Pulmonary artery endothelial cell (primary cell): ENCODE results near the gene ENPP1. TPM values are rescaled to one million over a fixed set of nuclear protein-coding genes. Genes with fewer than 3 reads are reported as not detected.

ENCODE experiments used
- DNase-seq: peaks from one replicate; pipeline ENCODE4 v3.0.0-alpha.2; 2011; ENCODE audit warnings: low read depth, low spot score
- total RNA-seq: library from RNA; depleted of rRNA; stranded (reverse); fragments of >200 nt; gene quantifications from 2 replicates; pipeline ENCODE4 v1.2.3, GENCODE V29; 2014

The ENPP1 gene
- total RNA-seq, 1 donor from 2014 or later: 2.5 TPM

DNA sequence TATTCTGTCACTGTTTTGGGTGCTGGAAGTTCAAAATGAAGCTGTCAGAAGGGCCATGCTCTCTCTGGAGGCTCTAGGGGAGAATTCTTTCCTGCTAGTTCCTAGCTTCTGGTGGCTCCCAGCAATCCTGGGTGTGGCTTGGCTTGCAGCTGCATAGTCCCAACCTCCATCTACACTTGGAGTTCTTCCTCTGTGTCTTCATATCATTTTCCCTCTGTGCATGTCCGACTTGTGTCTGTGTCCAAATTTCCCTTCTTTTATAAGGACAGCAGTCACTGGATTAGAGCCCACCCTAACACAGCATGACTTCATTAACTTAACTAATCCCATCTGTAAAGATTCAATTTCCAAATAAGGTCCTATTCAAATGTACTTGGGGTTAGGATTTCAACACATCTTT lies 23.3 kb upstream of the ENPP1 start:
- no peak for DNase-seq

DNA sequence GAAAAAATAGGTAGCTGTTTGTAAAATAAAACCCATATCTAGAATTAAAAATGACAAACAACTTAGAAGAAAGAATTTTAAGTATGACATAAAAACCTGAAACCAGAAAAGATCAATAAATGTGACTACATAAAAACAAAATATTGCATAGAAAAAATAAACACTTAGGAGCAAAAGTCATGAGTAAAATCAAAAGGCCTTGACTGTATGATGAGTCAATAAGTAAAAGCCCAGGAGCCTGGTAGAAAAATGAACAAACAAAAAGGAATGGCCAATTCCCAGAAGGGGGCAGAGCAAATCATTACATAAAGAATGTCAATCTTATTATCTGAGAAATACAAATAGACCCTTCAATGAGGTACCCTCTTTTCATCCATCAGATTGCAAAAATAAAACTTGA lies 20.7 kb upstream of the ENPP1 start:
- DNase-seq: no peak

DNA sequence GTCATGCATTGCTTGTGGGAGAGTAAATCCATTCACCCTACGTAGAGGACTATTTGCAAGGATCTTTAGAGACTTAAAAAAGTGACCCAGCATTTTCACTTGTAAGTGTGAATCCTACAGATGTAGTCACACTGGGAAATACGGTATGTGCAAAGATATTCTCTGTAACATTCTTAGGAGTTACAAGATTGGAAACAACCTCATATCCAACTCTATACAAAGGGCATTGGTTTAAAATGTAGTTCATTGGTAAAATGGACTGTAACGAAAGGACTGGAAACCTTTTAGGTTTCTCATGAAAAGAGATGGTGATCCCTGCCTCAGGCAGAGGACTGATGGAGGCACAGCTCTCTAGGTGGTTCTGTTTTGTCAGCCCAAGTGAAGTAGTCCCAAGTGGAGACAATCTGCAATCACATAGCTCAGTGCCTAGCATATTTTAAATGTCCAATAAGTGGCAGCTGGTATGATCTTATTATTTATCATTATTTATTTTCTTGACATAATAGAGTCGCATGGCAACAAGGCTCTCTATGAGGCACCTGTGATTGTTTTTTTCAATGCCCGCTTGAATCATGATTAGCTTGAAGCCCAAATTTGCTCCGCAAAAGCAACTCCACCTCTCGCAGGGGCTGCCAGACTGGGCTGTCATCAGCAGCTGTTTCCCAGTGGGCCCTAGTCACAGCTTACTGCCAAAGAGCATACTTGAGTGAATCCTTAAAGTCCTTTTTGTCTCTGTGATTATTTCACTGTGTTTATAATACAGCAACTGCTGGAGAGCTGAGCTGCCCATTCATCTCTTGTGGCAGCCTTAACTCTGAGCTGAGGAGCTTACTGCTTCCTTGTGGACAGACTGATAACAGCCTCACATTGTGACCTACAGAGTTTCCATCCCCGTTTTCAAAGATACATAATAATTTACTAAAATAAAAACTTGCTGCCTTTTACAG lies 19.8 kb upstream of the ENPP1 start:
- DNase-seq: no peak

DNA sequence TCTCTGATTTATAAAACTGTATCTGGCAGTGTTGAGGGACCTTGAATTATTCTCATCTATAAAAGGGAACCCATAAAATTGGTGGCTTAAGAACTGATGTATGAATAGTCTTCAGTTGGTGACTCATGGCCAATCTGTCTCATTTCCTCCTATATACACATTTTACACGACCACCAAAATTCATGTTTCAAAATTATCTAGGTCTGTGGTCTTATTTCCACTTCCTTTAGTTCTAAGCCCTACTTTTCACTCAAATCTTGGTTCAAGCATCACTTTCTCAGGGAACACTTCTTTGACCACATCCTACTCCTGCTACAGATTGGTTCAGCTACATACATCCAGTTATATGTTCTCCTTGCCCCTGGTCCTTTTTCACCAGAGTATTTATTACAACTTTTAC lies 18.6 kb upstream of the ENPP1 start:
- DNase-seq: no peak

DNA sequence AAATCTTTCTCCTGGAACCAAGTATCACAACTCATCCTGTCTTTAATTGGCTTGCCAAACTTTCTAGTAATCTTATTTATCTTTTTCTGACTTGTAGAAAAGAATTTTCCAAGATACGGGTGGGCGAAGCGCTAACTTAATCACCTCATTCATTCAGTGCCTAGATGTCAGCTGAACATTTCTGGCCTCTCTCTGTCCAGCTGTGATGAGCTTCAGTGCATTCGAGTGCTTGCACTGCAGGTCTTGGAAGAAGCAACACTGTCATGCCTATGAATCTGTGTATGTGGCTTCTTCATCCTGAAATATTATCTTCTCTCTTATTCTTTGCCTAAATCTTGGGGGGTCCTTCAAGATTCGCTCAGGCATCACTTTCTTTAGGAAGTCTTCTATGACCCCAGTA lies 16.3 kb upstream of the ENPP1 start:
- DNase-seq: no peak

DNA sequence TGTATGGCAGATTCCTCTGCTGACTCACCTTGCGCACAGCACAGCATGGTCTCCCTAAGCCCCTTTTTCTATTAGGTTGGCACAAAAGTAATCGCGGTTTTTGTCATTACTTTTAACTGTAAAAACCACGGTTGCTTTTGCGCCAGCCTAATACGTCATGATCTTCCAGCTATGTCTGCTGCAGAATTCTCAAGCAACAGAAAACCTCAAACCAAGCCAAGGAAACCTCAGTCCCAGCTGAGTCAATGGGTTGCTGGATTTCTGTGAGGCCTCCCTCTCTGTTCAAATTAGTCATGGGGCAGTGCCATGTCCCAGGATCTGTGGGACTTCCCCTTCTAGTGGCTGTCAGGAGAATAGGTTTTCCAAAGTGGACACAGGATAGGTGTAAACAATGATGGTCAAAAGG lies 15.7 kb upstream of the ENPP1 start:
- DNase-seq: no peak

DNA sequence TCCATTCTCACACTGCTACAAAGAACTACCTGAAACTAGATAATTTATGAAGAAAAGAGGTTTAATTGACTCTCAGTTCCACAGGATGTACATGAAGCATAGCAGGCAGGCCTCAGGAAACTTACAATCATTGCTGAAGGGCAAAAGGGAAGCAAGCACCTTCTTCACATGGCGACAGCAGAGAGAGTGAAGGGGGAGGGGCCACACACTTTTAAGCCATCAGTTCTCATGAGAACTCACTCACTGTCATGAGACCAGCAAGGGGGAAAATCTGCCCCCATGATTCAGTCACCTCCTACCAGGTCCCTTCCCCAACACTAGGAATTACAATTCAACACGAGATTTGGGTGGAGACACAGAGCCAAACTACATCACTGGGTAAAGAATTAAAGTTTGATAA lies 12.5 kb upstream of the ENPP1 start:
- DNase-seq: no peak

DNA sequence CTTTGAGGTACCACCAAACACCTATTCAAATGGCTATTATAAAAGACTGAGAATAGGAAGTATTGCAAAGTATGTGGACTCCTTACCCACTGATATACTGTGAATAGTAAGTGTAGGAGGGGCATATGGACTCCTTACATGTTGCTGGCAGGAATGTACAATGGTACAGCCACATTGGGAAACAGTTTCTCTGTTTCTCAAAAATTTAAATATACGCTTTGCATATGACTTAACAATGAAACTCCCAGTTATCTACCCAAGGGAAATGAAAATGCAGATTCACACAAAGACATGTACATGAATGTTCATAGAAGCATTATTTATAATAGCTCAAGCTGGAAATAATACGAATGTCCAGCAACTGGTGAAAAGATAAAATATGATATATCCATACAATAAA lies 5.5 kb upstream of the ENPP1 start:
- no peak for DNase-seq

DNA sequence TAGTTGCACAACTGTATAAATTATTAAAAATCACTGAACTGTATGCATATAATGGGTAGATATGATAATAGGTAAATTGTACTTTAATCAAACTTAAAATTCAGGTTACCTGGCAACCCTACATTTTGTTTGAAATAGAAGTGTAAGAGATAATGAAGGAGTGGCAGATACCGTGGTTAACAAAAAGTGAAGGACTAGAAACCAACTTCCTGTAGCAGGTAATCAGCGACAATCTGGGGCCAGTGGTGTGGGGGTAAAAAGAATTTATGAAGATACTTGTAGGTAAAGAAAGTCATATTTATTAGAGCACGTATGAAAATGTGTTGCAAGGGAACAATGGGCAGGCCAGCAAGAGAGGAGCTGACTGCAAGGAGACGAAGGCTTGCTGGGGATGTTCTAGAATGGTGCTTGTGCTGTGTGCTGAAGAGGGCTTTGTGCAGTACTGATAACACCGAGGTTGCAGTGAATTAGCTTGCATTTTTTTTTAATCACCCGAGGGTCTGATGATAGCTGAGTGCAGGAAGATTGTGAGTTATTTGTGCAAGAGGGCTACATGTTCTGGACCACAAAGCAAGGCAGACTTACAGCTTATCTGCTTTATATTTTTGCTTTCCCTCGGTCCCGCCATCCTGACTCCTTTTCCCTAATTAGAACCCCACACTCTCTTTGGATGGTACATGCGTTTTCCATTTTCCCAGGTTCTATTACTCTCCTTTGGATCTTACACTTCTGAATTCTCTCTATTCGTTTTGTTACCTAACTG lies 4.6 kb upstream of the ENPP1 start:
- DNase-seq: no peak

DNA sequence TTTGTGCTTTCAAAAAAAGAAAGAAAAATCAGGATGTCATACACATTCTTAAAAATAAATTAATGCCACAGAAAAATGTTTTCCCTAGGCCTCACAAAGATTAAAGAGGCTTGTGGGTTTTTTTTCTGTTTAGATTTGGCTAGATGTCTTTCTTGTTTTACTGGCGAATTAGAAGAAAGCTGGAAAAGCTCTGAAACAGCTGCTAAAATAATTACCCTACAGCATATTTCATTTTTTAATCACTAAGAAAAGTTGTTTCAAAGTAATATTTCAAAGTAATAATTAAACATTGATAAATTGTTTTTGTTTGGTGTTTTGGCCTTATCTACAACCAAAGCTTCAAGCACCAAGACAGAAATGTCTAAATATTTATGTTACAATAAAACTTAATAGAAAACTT lies 3.7 kb upstream of the ENPP1 start:
- DNase-seq: no peak

DNA sequence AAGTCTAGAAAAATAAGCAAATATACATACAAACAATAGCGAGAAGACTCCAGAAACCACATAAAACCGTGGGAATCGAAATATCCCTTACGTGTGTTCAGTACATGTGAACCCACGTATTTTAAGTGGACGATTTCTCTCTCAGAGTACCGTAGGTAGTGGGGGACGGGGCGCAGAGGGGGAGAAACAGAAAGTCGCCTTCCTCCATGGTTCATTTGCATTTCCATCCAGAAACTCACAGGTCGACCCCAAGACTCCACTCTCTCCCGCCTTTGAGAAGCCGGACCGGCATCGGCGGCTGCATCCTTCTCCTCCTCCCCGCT lies 538 bp upstream of the ENPP1 start:
- DNase-seq: no peak

DNA sequence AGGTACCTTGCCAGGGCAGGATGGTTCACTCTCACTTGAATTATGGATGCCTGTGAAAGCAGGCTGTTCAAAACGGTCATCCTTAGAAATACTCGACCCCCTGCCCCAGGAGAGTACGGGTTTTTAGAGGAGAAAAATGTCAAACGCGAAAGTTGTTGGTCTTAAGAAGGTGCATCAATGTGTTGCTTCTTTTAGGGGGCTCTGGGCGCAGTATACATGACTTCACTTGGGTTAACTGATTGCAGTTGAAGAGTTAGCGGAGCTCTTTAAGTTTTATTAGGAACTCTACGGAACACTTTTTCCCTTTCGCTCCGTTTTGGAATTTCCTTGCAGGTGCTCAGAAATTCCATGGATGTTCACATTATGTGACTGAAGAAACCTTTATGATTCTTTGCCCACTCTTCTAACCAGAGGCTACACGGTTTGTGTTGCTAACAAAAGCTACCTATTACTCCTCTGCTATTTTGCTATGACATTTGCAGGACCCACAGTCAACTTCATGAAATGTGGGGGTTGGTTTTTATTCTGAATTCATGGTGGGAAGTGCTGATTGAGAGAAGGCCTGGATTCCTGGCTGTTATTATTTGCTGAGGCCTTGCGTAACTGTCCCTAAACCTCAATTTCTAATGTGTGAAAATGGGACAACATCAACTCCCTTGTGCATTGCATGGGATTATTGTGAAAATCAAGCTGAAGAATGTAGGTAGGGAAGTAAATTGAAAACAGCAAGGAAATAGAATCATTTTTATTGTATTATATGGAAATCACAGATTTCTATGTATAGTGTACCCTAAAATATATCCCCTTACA lies 845 bp downstream of the ENPP1 start:
- no peak for DNase-seq

DNA sequence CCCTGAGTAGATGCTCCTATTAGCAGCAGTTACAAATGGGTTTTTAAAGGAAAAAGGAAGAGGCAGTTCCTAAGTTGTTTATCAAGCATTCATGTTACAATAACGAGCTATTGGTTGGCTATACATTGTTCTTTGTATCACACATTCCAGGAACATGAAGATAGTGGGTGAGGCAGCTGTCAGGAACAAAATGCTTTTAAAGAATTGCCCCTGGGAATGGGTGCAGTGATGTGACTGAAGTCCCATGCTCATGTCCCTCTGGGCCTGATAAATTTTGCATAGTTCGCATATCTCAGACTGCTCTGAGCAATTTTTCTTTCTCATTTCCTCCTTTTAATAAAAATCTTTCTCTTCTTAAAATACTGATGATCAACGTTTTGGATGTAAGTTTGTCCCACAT lies 3.7 kb downstream of the ENPP1 start:
- DNase-seq: no peak

DNA sequence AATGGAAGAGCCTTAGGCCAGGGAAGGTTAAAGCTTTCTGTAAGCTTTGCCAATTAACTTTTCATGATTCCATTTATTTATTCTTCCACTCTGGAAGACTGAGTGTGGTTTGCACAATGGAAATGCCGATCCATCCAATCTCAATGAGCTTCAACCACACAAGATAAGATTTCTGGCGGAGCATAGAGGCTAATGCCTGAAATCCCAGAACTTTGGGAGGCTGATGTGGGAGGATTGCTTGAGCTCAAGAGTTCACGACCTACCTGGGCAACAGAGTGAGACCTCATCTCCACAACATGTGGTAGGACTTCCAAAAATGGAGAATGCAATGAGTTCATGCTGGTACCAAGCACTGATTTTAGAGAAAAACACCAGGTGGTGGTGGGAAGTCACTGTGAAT lies 6.2 kb downstream of the ENPP1 start:
- no peak for DNase-seq

DNA sequence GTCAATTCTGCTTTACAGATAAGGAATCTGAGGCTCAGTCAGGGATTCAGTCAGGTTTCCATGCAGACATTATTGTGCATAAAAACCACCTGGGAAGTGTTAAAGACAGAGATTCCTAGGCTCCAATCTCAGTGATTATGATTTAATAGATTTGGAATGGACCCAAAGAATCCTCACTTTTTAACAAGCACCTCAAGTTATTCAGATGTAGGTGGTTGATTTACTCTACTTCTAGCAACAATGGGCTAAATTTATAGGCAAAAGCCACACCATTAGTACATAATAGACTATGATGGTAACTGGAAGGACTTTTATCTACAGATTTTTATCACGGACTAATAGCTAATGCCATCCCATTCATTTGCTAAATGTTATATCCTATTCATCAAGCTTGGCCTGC lies 9.0 kb downstream of the ENPP1 start:
- DNase-seq: no peak

DNA sequence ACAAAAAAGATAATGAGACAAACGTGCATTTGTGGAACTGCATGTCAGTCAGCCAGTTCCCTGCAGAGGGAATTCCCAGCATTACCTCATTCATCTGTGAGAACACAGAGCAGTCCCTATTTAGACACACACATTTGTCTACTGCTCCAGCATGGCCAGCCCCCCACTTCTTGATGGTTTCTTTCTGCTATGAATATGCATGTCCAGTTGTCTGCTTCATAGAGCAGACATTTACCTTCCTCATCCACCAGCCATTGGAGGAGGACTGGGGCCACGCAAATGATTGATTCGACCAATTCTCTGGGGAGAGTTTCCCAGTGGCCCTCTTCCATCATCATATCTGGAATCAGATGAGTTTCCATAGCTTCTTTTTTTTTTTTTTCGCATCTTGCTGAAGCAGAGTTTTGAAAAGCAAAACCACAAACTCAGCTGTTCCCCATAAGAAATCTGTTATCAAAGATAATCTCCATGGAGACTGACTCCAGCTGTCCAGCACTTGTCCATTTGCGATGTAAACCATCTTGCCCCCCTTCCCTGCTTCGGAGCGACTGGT lies 11.8 kb downstream of the ENPP1 start:
- no peak for DNase-seq

DNA sequence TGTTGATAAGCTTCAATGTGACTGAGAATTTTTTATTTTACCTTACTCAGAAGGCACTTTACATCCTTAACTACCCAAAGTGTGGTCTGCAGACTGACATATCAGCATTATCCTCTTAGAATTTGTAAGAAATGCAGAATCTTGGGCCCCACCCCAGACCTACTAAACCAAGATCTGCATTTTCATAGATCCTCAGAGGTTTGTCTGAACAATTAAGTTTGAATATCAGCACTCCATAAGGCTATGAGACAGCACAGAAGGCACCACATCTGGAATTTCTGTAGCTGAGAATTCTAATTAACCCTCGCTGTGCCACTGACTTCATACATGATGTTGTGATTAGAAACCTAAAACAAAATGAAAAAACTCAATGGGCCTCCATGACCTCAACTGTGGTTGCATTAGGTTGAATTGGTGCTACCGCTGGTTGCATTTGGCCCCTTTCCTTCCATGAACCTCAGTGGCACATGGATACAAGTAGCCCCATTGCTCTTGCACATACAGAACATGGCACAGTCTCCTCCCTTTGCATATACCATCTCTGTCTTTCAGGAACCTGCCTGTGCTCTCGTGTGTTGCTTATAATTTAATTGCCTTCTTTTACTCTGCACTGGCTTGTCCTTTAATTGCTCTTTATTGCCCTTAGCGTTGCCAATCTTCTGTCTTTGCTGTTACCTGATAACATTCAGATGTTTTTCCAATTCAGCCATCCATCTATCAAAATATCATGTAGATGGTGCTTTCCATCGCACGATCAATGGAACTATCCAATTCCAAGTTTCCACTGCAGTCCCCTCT lies 13.4 kb downstream of the ENPP1 start:
- DNase-seq: no peak

DNA sequence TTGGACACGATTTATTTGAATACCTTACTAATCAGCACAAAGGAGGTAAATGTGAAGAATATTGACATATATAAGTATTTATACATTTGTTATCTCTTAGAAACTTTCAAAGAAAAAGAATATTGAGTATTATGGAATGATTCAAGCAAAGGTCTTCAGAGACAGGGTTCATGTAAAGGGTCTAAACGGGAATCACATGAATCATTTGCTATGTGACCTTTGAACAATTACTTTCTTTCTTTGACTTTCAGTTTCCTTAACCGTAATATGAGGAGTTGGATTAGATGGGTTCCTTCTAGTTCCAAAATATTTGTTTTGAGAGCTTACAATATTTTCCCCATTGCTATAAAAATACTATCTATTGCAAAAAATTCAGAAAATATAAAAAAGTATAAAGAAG lies 14.3 kb downstream of the ENPP1 start:
- DNase-seq: no peak

DNA sequence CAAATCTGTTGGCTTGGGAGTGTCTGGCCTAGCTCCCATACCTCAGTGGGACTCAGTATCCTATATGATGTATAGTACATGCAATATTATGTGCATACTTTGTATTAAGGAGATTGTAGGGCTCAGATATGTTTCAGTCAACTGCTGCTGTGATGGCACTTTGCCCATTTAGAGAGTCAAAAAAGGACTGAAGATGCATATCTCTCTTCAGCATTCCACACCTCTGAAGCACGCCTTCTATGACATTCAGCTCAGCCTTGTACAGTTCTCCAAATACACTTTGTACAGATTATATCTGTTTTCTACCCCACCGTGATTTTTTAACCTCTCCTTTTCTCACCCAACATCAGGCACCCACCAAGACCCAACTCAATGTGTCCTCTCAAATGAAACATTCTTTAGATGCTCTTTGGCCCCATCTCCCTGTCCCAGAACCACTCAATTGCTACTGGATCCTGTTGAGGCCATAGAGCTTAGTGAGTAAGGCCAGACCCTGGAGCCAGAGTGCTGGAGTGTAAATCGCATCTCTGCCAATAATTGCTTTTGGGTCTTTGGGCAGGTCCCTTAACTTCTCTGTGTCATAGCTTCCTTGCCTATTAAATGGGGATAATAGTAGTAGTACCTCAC lies 15.6 kb downstream of the ENPP1 start:
- no peak for DNase-seq

DNA sequence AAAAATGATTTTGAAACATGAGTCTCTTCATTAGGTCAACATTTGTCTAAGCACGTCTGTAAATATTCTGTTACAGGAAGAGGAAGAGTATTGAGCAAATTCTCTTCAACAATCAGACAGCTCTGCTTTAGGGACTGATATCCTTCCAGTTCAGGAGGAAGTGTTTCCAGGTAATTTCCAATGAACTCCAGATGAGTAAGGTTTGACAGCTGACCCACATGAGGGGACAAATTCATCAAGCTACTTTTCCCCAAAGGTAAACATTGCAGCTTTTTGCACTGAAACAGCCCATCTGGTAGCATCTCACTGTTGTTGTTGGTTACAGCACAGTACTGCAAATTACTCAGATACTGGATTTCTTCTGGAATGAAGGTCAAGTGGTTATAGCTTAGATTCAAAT lies 18.1 kb downstream of the ENPP1 start:
- DNase-seq: no peak

DNA sequence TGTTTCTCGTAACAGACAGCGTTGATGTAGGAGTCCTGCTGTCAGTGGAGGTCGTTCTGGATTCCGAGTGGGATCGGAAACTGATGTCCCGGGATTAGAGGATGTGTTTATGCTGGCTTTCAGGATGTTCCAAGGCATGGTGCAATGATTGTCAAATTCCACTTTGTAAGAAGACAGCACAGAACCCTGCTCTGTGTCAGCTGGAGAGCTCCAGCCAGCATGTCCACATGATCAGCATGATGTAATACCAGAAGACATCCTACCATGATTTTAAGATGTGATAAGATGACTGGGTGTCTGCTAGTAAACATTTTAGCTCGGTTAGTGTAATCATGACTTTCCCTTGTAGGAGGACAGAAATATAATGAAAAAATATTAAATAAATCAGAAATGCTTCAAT lies 20.3 kb downstream of the ENPP1 start:
- DNase-seq: no peak
